ENCODE measurements around the gene PPFIA3. TPM values are rescaled to one million over a fixed set of nuclear protein-coding genes. Genes with fewer than 3 reads are reported as not detected.
"Not testable (repeated sequence)": the region's sequence is repeated elsewhere in the genome, so short reads cannot be mapped to it uniquely, and the experiment has no call there.

Gene PPFIA3
- polyA plus RNA-seq, 1 of the 3 experiments (the other 2 are of a cell fraction) = 5.7 TPM

- 82% methylated on average over 2 of the region's 2 CpGs for WGBS (ENCODE audit: low lambda C conversion rate)
- ChIA-PET POLR2A (interaction anchor here (0.6 to 0.8 kb wide), 2 partner anchors 10 to 29 kb away, joined by 3 read pairs; no protein-coding TSS in a partner anchor), CTCF (interaction anchor here (0.7 to 3.3 kb wide), 8 partner anchors 15 to 104 kb away, joined by 4 to 22 read pairs (median 5); no protein-coding TSS in a partner anchor)
Observed at GRCh38 chr19:49120868-49121267, 1.5 kb downstream of the PPFIA3 start.

GRCh38 chr19:49121841-49122240, 2.5 kb downstream of the PPFIA3 start:
- H3K9me2 ChIP-seq; H3K4me3 ChIP-seq (ENCODE audit: low read depth in 2 of 2, low read length in 1 of 2); POLR2A ChIA-PET; H2AFZ ChIP-seq (ENCODE audit: low read depth); H3K9ac ChIP-seq; H3K79me2 ChIP-seq (ENCODE audit: insufficient read depth); H3K27ac ChIP-seq (ENCODE audit: low read depth in 2 of 2, low read length in 1 of 2); H3K4me2 ChIP-seq; DNase-seq; H3K9me3 ChIP-seq; H3K27me3 ChIP-seq (ENCODE audit: insufficient read depth); H3F3A ChIP-seq (replicated peaks; ENCODE audit: insufficient read depth); H4K20me1 ChIP-seq (ENCODE audit: insufficient read depth); H3K36me3 ChIP-seq (replicated peaks in 1 of 2; ENCODE audit: control insufficient read depth in 1 of 2, insufficient read depth in 2 of 2, low read length in 1 of 2): not testable (repeated sequence)
- CTCF ChIA-PET = interaction anchor here (1.3 to 3.3 kb wide), 5 partner anchors 16 to 77 kb away, joined by 5 to 22 read pairs (median 13); no protein-coding TSS in a partner anchor
- 87% methylated on average over 10 of the region's 10 CpGs for WGBS (ENCODE audit: low lambda C conversion rate)
- peaks cover 5 to 17% of the 10 kb centered on the region in 2 experiments; a peak in 1 of 4 replicates for H3K4me1 ChIP-seq (ENCODE audit: control insufficient read depth in 1 of 2, insufficient read depth in 2 of 2, low read depth in 1 of 2, low read length in 1 of 2)

More at GRCh38 chr19:49120868-49121267, 1.5 kb downstream of the PPFIA3 start:
- Histone ChIP-seq H3K4me1 (ENCODE audit: control insufficient read depth in 1 of 2, insufficient read depth in 2 of 2, low read depth in 1 of 2, low read length in 1 of 2) (peaks cover 5 to 17% of the 10 kb centered on the region in 2 experiments; a peak in 1 of 4 replicates), H2AFZ (ENCODE audit: low read depth) (no peak overlapping the region), H3K9me2 (no peaks in the 10 kb centered on the region), H3K9ac (no peak overlapping the region), H3K4me3 (ENCODE audit: low read depth in 2 of 2, low read length in 1 of 2) (no peak overlapping the region), H4K20me1 (ENCODE audit: insufficient read depth) (no peaks in the 10 kb centered on the region), H3K79me2 (ENCODE audit: insufficient read depth) (no peaks in the 10 kb centered on the region), H3K27ac (ENCODE audit: low read depth in 2 of 2, low read length in 1 of 2) (no peak overlapping the region), H3K27me3 (ENCODE audit: insufficient read depth) (no peaks in the 10 kb centered on the region), H3K36me3 (replicated peaks in 1 of 2; ENCODE audit: control insufficient read depth in 1 of 2, insufficient read depth in 2 of 2, low read length in 1 of 2) (no peaks in the 10 kb centered on the region), H3K9me3 (no peaks in the 10 kb centered on the region), H3K4me2 (no peak overlapping the region), H3F3A (replicated peaks; ENCODE audit: insufficient read depth) (peaks cover 9% of the 10 kb centered on the region)
- no peak for TF ChIP-seq SIN3A (IDR thresholded peaks at IDR 0.05; ENCODE audit: borderline replicate concordance, low read depth, low read length)
- TF ChIP-seq CTCF (IDR thresholded peaks at IDR 0.05) = no peak
- TF ChIP-seq CHD2 (IDR thresholded peaks at IDR 0.05; ENCODE audit: low read length, partially characterized antibody) = no peak
- no peak for TF ChIP-seq GABPA (IDR thresholded peaks at IDR 0.05; ENCODE audit: low read depth)
- TF ChIP-seq NFIC (IDR thresholded peaks at IDR 0.05; ENCODE audit: borderline replicate concordance) = no peak
- no peak for TF ChIP-seq NRF1 (IDR thresholded peaks at IDR 0.05; ENCODE audit: low read depth, low read length)
- no peak for TF ChIP-seq JUND (IDR thresholded peaks at IDR 0.05)
- TF ChIP-seq MXI1 (IDR thresholded peaks at IDR 0.05; ENCODE audit: low read depth, low read length) = no peak
- TF ChIP-seq IRF3 (IDR thresholded peaks at IDR 0.05; ENCODE audit: low read depth, low read length) = no peak
- no peak for TF ChIP-seq TAF1 (IDR thresholded peaks at IDR 0.05; ENCODE audit: borderline replicate concordance, low read depth, low read length)
- no peak for DNase-seq

- H3K9me3 ChIP-seq; H3K9ac ChIP-seq; H3K4me2 ChIP-seq; H3K27ac ChIP-seq (ENCODE audit: low read depth in 2 of 2, low read length in 1 of 2); POLR2A ChIA-PET; DNase-seq; H3K79me2 ChIP-seq (ENCODE audit: insufficient read depth); H4K20me1 ChIP-seq (ENCODE audit: insufficient read depth); H2AFZ ChIP-seq (ENCODE audit: low read depth); H3K9me2 ChIP-seq; H3K36me3 ChIP-seq (replicated peaks in 1 of 2; ENCODE audit: control insufficient read depth in 1 of 2, insufficient read depth in 2 of 2, low read length in 1 of 2); H3F3A ChIP-seq (replicated peaks; ENCODE audit: insufficient read depth); H3K27me3 ChIP-seq (ENCODE audit: insufficient read depth); H3K4me3 ChIP-seq (ENCODE audit: low read depth in 2 of 2, low read length in 1 of 2): not testable (repeated sequence)
- H3K4me1 ChIP-seq (ENCODE audit: control insufficient read depth in 1 of 2, insufficient read depth in 2 of 2, low read depth in 1 of 2, low read length in 1 of 2) = peaks cover 5 to 12% of the 10 kb centered on the region in 2 experiments; a peak in 2 of 4 replicates
- CTCF ChIA-PET = interaction anchor here (0.6 kb wide), 1 partner anchor 10 kb away, joined by 3 read pairs; the partner anchor contains the start of gene LIN7B
- 83% methylated on average over 11 of the region's 11 CpGs for WGBS (ENCODE audit: low lambda C conversion rate)
Observed at GRCh38 chr19:49123285-49123684, 3.9 kb downstream of the PPFIA3 start.
